Esophagus muscularis mucosa (tissue), 2 donors: ENCODE data around the gene ARPIN.

Source experiments
- POLR2A ChIP-seq: fragments of 450-650 bp; IDR thresholded peaks from one replicate; pipeline ENCODE4 v1.6.1; 2017; ENCODE audit warnings: antibody characterized with exemption, moderate library complexity, mild to moderate bottlenecking, low read depth
- POLR2AphosphoS5 ChIP-seq, 2 donors: sonication (generic); formaldehyde crosslinking; IDR thresholded peaks; one replicate each; pipeline ENCODE4 v1.6.1; 2017; ENCODE audit warnings: antibody characterized with exemption in 2 of 2

DNA sequence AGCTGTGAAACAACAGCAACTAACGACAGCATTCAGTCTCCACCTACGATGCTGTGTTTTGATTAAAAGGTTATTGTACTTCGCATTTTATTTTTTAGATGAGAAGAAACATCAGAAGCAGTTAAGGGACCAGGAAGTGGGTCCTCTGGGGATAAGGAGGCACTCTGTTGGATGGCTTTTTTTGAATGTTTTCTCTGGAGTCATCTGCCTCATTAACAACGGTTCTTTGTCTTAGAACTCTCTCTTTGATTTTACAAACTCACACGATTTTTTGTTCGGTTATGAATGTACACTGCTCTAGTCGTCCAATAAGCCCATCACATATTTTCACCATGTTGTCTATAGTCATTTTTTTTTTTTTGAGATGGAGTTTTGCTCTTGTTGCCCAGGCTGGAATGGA is 36.0 kb upstream of the ARPIN start:
- no peak for TF ChIP-seq POLR2A
- no peak for TF ChIP-seq POLR2AphosphoS5 (IDR thresholded peaks at IDR 0.05)
